Measurements from ENCODE around the gene PPP1R18.

GRCh38 chr6:30683183-30683979 is 3.1 kb downstream of the PPP1R18 start:
- TF ChIP-seq CTCF (IDR thresholded peaks at IDR 0.05): no peak
- TF ChIP-seq ZFX (IDR thresholded peaks at IDR 0.05; ENCODE audit: borderline replicate concordance): no peak
